HG03571 (cell line): ENCODE results near the gene MCF2L2.

Experiments used
- ATAC-seq: cut with Tn5 transposase; IDR thresholded peaks from one replicate; pipeline ENCODE4 v1.9.1; 2021; ENCODE audit not compliant: unreplicated experiment

The MCF2L2 gene

DNA sequence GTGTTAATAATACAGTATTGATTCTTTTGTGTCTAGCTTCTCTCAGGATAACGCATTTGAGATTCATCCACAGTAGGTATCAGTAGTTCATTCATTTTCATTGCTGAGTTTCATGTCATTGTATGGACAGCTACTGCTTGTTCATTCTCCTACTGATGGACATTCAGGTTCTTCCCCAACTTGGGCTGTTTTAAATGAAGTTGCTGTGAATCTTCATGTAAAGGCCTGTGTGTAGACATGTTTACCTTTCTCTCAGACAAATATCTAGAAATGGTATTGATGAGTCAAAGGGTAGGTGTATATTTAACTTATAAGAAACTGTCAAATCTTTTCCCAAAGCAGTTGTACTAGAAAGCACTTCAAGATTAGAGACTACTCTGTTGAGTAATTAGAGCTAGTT is 26.7 kb downstream of the MCF2L2 start:
- ATAC-seq: no peak

- ATAC-seq: no peak
Measured at GRCh38 chr3:183400352-183400751, 28.1 kb downstream of the MCF2L2 start.

GRCh38 chr3:183396662-183397391 is 31.6 kb downstream of the MCF2L2 start:
- no peak for ATAC-seq

DNA sequence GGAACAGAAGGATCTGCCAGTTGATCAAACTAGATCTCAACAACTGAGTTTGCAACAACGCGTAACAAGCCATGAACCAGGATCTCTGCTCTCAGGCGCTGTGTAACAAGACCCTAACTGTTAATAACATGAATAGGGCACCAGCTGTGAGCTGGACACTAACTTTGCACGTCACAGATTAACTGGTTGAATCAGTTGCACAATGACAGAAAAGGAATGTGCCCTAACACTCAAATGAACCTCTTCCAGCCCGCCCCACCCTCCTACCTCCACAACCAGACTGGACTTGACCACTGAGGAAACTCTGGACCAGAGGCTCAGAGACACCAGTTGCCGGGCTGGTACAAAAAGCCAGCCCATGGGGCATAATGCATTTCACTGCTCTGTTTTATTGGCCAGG is 34.3 kb downstream of the MCF2L2 start:
- no peak for ATAC-seq

GRCh38 chr3:183393625-183394024 is 34.8 kb downstream of the MCF2L2 start:
- ATAC-seq: no peak

DNA sequence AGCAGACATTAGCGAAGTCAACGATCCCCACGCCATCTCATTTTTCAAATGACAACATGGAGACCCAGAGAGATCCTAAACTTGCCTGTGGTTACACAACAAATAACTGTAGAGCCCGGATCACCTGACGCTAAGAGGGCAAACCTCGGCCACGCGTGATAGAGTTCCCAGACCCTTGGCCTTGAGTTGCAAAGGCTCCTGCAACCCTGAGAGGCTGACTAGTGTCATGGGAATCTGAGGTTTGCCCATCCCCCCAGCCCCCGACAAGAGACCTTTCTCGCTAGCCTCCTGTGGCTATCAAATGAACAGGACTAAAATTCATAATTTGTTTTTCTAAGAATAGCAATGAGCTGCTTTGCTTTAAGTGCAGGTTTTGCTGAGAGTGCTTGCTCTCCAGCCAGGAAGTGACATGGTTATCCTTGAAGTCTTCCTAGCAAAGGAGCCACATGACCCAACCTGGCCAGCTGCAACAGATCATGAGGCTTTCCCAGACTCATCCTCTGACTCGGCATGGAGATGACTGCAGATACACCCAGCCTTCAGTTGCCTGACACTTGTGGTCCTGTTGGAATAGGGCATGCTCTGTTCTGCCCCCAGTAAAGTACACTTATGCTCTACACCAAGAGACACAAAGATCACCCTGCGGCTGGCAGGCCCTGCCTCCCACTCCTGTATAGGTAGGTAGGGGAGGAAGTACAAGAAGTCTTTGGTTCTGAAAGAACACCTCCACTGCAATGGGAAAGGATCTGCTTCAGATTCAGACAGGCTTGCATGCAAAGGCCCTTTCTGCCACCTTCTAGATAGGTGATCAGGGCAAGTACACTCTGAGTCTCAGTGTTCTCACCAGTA is 36.0 kb downstream of the MCF2L2 start:
- ATAC-seq: no peak

DNA sequence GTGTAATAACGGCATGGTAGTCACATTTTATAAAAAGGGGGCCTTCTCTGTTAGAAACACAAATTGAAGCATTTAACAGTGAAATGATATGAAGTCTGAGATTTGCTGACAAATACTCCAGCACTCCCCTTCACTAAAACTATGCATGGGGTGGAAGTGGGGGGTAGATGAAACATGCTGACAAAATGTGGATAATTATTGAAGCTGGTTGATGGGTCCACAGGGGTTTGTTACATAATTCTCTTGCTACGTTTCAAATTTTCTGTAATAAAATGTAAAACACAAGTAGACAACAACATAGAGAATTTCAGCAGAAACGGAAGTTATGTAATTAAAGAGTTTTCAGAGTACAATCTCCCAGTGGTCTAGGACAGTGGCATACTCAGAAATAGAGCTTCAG is 37.0 kb downstream of the MCF2L2 start:
- no peak for ATAC-seq

DNA sequence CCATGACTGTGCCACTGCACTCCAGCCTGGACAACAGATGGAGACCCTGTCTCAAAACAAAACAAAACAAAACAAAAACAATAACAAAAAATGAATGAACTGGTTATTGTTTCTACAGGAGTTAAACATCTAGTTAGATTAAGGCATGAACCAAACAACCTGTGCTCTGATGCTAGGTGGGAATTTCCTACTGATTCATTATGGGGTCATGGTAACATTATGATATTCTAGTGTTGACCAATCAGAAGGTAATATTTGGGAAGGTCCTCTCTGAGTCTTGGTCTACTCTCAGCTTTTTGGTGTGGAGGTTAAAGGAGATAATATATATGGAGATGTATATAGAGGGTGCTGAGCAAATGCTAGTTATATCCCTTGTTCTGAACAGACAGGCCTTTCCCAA is 37.6 kb downstream of the MCF2L2 start:
- no peak for ATAC-seq

DNA sequence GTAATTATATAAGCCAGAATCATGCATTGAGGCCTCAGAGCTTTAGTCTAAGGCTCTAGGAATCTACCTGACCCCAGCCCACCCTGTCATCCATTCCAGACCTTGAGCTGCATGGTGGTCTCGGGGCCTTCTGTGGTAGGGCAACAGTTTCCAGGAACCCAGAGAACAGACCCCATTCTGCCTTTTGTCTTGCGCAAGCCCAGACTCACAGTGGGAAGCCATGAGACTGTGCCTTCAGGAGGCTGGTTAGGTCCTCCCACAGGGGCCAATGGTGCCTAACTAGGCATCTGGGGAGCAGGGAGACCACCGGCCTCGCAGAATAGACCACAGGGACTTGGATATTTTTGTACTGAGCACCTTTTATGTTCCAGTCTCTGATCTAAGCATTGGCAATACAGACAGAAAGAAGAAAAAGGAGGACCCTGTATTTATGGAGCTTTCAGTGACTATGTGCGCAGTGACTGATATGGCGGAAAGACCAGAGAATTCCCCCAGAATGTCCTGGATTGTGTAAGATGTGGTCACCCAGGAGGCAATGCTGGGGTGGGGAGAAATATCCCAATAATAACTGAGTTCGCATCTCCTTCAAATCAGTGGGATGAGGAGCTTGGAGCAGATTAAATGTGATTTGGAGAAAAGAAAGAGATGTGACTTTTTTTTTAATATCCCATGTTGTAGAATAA is 40.1 kb downstream of the MCF2L2 start:
- no peak for ATAC-seq

DNA sequence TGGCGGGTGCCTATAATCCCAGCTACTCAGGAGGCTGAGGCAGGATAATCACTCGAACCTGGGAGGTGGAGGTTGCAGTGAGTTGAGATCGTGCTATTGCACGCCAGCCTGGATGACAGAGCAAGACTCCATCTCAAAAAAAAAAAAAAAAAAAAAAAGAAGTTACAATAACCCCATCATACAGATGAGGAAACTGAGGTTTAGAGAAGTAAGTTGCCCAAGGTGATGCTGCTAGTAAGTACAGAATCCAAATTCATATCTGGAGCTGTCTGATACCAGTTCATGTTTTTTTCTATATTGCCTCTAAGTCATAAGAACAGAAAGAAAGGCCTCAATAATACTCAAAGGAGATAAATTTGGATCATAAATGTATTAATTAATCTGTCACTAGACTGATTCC is 40.6 kb downstream of the MCF2L2 start:
- no peak for ATAC-seq

- ATAC-seq: no peak
Measured at GRCh38 chr3:183386651-183387050, 41.8 kb downstream of the MCF2L2 start.

DNA sequence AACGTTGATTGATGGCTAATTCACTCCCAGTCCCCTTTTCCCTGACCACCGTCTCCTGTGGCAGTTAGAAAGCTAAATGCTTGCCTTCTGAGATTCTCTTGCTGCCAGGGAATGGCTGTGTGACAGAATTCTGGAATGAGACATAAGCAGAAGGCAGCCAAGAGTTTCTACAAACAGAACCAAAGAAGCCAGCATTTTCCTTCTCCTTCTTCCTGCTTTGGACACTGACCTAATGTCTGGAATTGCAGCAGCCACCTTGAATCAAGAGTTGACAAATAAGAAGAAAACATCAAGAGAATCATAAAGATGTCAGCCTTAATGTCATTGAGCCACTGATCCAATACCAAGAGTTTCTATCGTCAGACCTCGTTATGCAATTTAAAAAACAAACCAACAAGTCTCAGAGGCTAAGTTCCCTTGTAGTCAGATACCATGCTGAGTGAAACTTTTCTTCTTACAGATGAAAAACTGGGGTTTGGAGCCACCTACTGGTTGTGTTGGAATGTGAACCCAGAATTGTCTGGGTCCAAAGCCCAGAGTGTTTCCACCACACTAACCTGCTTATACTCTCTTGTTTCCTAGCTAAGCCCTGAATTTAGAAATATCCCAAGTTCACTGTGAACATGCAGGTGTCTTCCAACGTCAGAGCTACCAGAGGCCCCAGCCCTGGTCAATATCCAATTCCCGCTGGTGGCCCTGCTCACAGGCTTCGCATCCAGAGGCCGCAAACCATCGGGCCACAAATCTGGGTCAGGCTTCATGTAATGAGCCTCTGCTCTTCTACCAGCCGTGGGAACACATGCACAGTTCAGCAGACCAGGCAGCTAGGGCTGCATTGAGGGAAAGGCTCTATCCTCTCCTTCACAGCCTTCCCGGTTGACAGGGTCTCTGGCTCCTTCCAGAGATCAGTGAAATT is 42.5 kb downstream of the MCF2L2 start:
- ATAC-seq: no peak

GRCh38 chr3:183381673-183382072 is 46.7 kb downstream of the MCF2L2 start:
- ATAC-seq: no peak

DNA sequence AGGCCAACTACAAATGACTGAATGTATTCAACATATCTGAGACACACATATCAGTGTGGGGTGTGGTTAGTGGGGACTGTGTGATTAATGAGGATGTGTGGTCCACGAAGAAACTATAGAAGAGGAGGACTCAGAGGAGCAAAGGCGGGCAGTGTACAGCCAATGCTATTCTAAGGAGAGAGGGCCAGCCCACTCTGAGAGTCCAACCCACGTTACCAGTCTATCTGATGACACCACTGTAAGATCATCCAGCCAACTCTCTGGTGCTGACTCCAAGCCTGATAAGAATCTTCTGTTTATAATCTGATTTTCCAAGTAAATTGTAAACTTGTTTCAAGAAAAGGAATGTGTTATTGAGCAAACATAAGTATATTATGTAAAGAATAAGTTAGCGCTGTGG is 47.2 kb downstream of the MCF2L2 start:
- ATAC-seq: no peak

DNA sequence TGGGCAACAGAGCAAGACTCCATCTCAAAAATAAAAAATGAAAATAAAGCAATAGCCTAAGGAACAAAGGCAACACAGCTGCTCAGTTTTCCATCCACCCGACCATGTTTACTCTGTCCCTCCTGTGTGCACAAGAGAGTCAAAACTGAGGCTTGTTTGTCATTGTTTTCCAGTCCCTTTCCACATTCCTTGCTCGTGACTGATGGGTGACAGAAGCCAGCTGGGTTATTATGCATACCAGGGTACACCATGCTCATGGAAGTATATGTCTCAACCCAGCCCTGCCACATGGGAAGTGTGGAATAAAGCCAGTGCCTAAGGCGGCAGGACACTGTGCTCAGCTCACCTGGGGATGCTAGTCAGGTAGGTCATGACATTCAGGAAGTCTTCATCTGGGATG is 49.5 kb downstream of the MCF2L2 start:
- ATAC-seq: no peak

DNA sequence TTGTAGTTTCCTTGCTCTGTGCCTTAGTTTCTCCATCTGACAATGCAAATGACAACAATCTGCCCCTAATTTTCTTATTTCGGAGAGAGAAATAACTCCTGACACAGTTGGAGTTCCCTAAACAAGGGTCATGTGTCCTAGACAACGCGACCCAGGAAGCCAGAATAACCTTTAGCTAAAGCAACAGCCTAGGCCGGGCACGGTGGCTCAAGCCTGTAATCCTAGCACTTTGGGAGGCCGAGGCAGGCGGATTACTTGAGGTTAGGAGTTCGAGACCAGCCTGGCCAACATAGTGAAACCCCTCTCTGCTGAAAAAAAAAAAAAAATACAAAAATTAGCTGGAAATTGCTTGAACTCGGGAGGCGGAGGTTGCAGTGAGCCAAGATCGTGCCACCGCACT is 49.9 kb downstream of the MCF2L2 start:
- no peak for ATAC-seq

DNA sequence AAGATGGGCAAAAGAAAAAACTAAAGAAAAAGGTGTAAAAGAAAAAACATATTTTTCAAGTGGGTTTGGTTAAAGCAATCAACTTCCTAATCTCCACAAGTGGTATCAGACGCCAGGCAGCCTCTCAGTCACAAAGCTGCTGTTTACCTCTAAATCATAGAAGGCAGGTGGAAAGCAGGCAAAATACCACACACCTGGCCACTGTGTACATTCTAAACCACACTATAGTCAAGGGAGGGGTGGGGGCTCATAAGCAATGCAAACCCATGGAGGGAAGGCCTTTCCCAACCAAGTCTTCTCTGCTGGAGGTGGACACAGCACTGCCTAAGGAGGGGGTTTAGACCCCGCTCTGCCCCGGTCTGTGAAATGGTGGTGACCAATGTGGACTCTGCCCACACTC is 50.4 kb downstream of the MCF2L2 start:
- no peak for ATAC-seq

- no peak for ATAC-seq
Measured at GRCh38 chr3:183377307-183377959, 51.0 kb downstream of the MCF2L2 start.

DNA sequence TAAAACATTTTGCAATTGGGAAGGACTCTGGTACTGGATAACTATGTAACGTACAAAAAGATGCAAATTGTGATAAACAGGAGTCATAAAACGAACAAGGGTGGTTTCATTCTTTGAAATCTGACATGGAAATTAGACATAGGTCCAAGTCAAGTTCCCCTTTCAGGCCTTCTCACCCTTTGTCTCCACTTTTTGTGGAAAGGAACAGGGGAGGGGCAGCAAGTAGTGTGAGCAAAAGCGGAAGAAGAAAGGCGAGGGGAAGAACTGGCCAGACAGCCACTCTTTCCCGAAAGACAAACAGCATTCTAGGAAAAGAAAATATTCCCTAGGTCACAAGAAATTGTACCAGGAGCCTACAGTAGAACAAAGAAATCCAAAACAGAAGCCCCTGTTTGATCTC is 52.6 kb downstream of the MCF2L2 start:
- no peak for ATAC-seq

GRCh38 chr3:183375337-183375736 is 53.1 kb downstream of the MCF2L2 start:
- no peak for ATAC-seq
